ENCODE data around the gene PSEN2. TPM values are rescaled to one million over a fixed set of nuclear protein-coding genes. Genes with fewer than 3 reads are reported as not detected.

Gene PSEN2
- total and polyA plus RNA-seq, 9 of the 15 experiments (the other 6 are each of a cell fraction or from before 2014, with no cell fraction given) = 2.3 to 21.5 (median 13.7) TPM

DNA sequence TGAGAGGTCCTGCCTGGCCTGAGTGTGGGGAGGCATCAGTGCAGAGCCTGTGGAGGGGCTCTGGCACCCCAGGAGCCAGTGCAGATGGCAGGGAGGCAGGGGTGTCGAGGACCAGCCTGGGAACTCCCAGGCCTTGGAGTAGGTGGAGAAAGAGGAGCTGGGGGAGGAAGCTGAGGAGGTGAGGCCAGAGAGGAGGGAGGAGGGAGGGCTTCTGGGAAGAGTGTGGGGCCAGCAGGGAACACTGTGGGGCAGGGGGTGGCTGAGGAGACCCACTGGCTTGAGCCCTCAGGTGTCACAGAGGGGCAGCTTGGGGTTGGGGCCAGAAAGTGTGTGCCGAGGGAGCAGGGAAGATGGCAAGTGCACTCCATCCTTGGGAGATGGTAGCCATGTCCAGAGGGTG, 73.5 kb downstream of the PSEN2 start:
- ATAC-seq = no peak
- Histone ChIP-seq H3K4me2 (ENCODE audit: insufficient read depth, low read length) (no peak overlapping the region), H3K4me3 (no peak overlapping the region), H2AFZ (ENCODE audit: low read depth, low read length) (no peak overlapping the region), H3K4me1 (replicated peaks in 1 of 2; ENCODE audit: control insufficient read depth in 2 of 2, insufficient read depth in 2 of 2, low read length in 2 of 2) (peaks cover 44 to 55% of the 10 kb centered on the region in 2 experiments), H3K9me1 (ENCODE audit: control insufficient read depth, insufficient read depth, low read length) (no peaks in the 10 kb centered on the region), H3K27ac (ENCODE audit: extremely low read depth, low read depth, low read length) (no peak overlapping the region), H3K9me3 (replicated peaks; ENCODE audit: control insufficient read depth, insufficient read depth, low read depth, low read length) (no peaks in the 10 kb centered on the region), H4K20me1 (replicated peaks; ENCODE audit: control insufficient read depth, insufficient read depth, low read length) (peaks cover 4% of the 10 kb centered on the region; the same call in 1 of the 2 replicates), H3K36me3 (ENCODE audit: control insufficient read depth, insufficient read depth, low read length) (no peaks in the 10 kb centered on the region), H3K27me3 (ENCODE audit: control insufficient read depth in 2 of 2, insufficient read depth in 2 of 2, low read length in 2 of 2) (no peaks in the 10 kb centered on the region), H3K9ac (ENCODE audit: insufficient read depth in 1 of 2, low read depth in 2 of 2, low read length in 2 of 2) (peak overlapping the region in 1 of 2 experiments; percentile 70; a peak in 2 of 4 replicates), H3K79me2 (ENCODE audit: control insufficient read depth, insufficient read depth, low read length) (peaks cover 60% of the 10 kb centered on the region)
- no peak for DNase-seq (ENCODE audit: extremely low read depth in 1 of 4, low spot score in 3 of 4)
- no peak for FAIRE-seq
- in situ Hi-C loops (cut with MboI) = no loop called here
- 58% methylated on average over 2 of the region's 2 CpGs for WGBS (ENCODE audit: insufficient coverage, low coverage, missing lambda C conversion rate)
- intact Hi-C loops (cut with micrococcal nuclease) = loop anchor here (10.0 kb wide), 1 partner anchor 371 kb away; the partner anchor contains the start of gene CDC42BPA
- CTCF ChIA-PET (ENCODE audit: low intra/inter-chr PET ratio) = no interaction called here
- no peak for TF ChIP-seq NELFE (IDR thresholded peaks at IDR 0.05; ENCODE audit: insufficient read depth, insufficient read length)
- TF ChIP-seq ZNF263 (CRISPR knock-in tag; IDR thresholded peaks at IDR 0.05; ENCODE audit: borderline replicate concordance) = 0 out of 2 replicates have a peak, but pooled peaks have one; percentile 35
- TF ChIP-seq, protein P1, sequence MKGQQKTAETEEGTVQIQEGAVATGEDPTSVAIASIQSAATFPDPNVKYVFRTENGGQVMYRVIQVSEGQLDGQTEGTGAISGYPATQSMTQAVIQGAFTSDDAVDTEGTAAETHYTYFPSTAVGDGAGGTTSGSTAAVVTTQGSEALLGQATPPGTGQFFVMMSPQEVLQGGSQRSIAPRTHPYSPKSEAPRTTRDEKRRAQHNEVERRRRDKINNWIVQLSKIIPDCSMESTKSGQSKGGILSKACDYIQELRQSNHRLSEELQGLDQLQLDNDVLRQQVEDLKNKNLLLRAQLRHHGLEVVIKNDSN (CRISPR knock-in tag; IDR thresholded peaks at IDR 0.05) = no peak
- no peak for TF ChIP-seq RBM22 (IDR thresholded peaks at IDR 0.05; ENCODE audit: low read depth, low read length, poor library complexity, severe bottlenecking)
- BruUV-seq (replicated peaks) = no TSS peak
- POLR2A ChIA-PET = interaction anchor here (0.5 to 1.0 kb wide), 4 partner anchors 14 to 315 kb away, joined by 3 to 4 read pairs (median 3); no protein-coding TSS in a partner anchor
